ENCODE results near the gene ARL14. TPM values are rescaled to one million over a fixed set of nuclear protein-coding genes. Genes with fewer than 3 reads are reported as not detected.
"Not testable (repeated sequence)": the region's sequence is repeated elsewhere in the genome, so short reads cannot be mapped to it uniquely, and the experiment has no call there.

ARL14 gene
- total RNA-seq, 1 donor from 2014 or later = not detected

DNA sequence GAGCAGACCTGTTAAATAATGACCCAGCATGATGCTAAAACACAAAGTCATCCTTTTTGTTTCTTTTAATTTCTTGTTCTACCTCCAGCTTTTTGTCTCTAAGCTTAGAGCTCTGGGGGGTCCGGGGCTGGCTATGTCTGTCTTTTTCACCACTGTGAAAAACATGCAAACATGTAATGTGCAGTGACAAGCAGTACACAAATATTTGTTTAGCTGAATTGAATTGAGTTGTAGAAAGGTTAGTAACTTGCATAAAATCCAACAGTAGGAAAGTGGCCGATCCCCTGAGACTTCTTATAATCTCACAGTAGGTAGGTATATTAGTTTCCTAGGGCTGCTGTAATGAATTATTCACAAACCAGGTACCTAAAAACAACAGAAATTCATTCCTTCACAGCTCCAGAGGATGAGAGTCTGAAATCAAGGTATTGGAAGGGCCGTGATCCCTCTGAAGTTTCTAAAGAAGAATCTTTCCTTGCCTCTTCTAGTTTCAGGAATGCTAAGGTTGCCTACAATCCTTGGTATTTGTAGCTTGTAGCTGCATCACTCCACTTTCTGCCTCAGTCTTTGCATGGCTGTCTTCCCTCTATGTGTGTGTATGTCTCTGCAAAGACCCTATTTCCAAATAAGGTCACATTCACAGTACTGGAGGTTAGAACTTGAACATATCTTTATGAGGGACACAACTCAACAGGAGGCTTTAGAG is 32.7 kb downstream of the ARL14 start:
- no peak for ATAC-seq
- intact Hi-C loops (cut with DNase I) = loop anchor here (10.0 kb wide), 1 partner anchor 235 kb away; no protein-coding TSS in a partner anchor
- DNase-seq (ENCODE audit: low spot score) = no peak

DNA sequence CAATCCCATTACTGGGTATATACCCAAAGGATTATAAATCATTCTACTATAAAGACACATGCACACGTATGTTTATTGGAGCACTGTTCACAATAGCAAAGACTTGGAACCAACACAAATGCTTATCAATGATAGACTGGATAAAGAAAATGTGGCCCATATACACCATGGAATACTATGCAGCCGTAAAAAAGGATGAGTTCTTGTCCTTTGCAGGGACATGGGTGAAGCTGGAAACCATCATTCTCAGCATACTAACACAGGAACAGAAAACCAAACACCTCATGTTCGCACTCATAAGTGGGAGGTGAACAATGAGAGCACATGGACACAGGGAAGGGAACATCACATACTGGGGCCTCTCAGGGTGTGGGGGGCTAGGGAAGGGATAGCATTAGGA is 36.2 kb downstream of the ARL14 start:
- DNase-seq (ENCODE audit: low spot score); intact Hi-C loops (cut with DNase I); ATAC-seq: not testable (repeated sequence)

- DNase-seq (ENCODE audit: low spot score) = no peak
- no peak for ATAC-seq
- intact Hi-C loops (cut with DNase I) = no loop called here
Measured at GRCh38 chr3:160719710-160720109, 42.8 kb downstream of the ARL14 start.

DNA sequence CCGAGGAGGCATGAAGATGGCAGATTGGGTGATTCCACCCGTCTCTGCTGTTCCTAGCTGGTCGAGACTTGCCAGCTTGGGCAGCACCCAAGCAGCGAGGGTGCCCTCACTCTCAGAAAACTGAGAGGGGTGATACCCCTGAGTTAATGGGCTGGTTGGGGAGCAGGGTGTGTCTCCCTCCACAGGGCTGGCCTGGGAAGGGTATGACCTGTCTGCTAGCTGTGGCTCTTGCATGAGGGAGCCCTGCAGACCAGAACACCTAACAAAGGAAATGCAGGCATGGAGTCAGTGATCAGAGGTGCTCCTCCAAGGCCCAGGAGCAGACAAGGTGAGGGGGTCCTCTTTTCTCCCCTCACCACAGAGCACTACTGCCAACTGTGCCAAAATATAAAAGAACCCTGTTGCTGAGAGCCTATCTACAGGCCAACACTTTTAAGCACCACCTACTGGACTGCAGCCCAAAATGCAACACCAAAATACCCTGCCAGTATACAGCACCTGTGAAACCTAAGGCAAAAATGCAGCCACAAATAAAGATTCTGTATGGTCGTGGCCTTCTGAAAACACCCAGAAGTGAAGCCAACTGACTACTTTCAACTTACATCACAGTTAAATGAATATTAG is 43.3 kb downstream of the ARL14 start:
- intact Hi-C loops (cut with DNase I) = no loop called here
- no peak for DNase-seq (ENCODE audit: low spot score)
- no peak for ATAC-seq

DNA sequence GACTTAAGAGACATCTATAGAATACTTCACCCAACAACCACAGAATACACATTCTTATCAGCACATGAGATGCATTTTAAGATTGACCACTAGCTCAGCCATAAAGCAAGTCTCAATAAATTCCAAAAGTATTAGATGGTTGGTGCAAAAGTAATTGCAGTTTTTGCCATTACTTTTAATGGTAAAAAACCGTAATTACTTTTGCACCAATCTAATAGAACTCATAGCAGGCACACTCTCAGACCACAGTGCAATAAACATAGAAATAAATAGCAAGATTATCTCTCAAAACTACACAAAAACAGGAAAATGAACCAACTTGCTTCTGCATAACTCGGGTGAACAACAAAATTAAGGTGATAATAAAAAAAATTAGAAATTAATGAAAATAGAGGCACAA is 45.4 kb downstream of the ARL14 start:
- no peak for ATAC-seq
- intact Hi-C loops (cut with DNase I) = no loop called here
- no peak for DNase-seq (ENCODE audit: low spot score)

GRCh38 chr3:160725338-160725737 is 48.4 kb downstream of the ARL14 start:
- no peak for DNase-seq (ENCODE audit: low spot score)
- intact Hi-C loops (cut with DNase I) = no loop called here
- no peak for ATAC-seq

Other genes with a start within 250 kb of the ARL14 start
- gene TRIM59, start 227.4 kb upstream of the ARL14 start, total RNA-seq = 1.4 TPM
- 62.0 TPM for gene KPNA4, start 111.6 kb upstream of the ARL14 start, total RNA-seq
- gene PPM1L, start 79.1 kb downstream of the ARL14 start, total RNA-seq = 10.0 TPM

Measured in sciatic nerve (tissue), 2 donors.